Hepatocyte (in vitro differentiated cells): ENCODE data around the gene ANKHD1. TPM values are rescaled to one million over a fixed set of nuclear protein-coding genes. Genes with fewer than 3 reads are reported as not detected.

Experiments
- DNase-seq: peaks from one replicate; pipeline ENCODE4 v3.0.0-alpha.2; 2016; ENCODE audit warnings: low spot score
- H2AFZ ChIP-seq: fragments of 200-600 bp; sonication (generic); 2 replicates; pipeline ENCODE4 v1.6.0; 2016; ENCODE audit warnings: antibody characterized with exemption, mild to moderate bottlenecking
- H3K27ac ChIP-seq: fragments of 200-600 bp; sonication (generic); 2 replicates; pipeline ENCODE4 v1.5.1; 2016; ENCODE audit warnings: mild to moderate bottlenecking
- H3K27me3 ChIP-seq: fragments of 200-600 bp; sonication (generic); 2 replicates; pipeline ENCODE4 v1.6.1; 2016
- H3K36me3 ChIP-seq: fragments of 200-600 bp; sonication (generic); replicated peaks from 2 replicates; pipeline ENCODE4 v1.5.1; 2016; ENCODE audit warnings: low read depth; ENCODE audit not compliant: insufficient read depth
- H3K4me1 ChIP-seq: fragments of 200-600 bp; sonication (generic); 2 replicates; pipeline ENCODE4 v1.5.1; 2016; ENCODE audit warnings: mild to moderate bottlenecking, moderate library complexity; ENCODE audit not compliant: insufficient read depth
- H3K4me2 ChIP-seq: fragments of 200-600 bp; sonication (generic); 2 replicates; pipeline ENCODE4 v1.6.0; 2016
- H3K4me3 ChIP-seq: fragments of 200-600 bp; sonication (generic); 2 replicates; pipeline ENCODE4 v1.5.1; 2016; ENCODE audit warnings: mild to moderate bottlenecking
- H3K79me2 ChIP-seq: fragments of 200-600 bp; sonication (generic); 2 replicates; pipeline ENCODE4 v1.6.0; 2017; ENCODE audit warnings: mild to moderate bottlenecking
- H3K9me2 ChIP-seq: fragments of 200-600 bp; sonication (generic); replicated peaks from 2 replicates; pipeline ENCODE4 v1.6.0; 2017; ENCODE audit warnings: mild to moderate bottlenecking; ENCODE audit not compliant: insufficient read depth
- H3K9me3 ChIP-seq: fragments of 200-600 bp; sonication (generic); 2 replicates; pipeline ENCODE4 v1.5.1; 2016; ENCODE audit warnings: low read depth, mild to moderate bottlenecking
- H4K20me1 ChIP-seq: fragments of 200-600 bp; sonication (generic); 2 replicates; pipeline ENCODE4 v1.6.0; 2016; ENCODE audit warnings: mild to moderate bottlenecking; ENCODE audit not compliant: insufficient read depth, poor library complexity, severe bottlenecking
- EZH2 ChIP-seq: fragments of 200-600 bp; sonication (generic); IDR thresholded peaks from 2 replicates; pipeline ENCODE4 v1.6.1; 2016; ENCODE audit warnings: antibody characterized with exemption, mild to moderate bottlenecking, borderline replicate concordance
- EZH2phosphoT487 ChIP-seq: fragments of 200-600 bp; sonication (generic); IDR thresholded peaks from one replicate; pipeline ENCODE4 v1.6.1; 2018; ENCODE audit warnings: antibody characterized with exemption, mild to moderate bottlenecking, low read depth, moderate library complexity; ENCODE audit not compliant: unreplicated experiment, severe bottlenecking
- WGBS: methylation state at CpG from one replicate; pipeline ENCODE4 v1.1.6; 2016; ENCODE audit warnings: low lambda C conversion rate; ENCODE audit errors: missing lambda C conversion rate; 5-methylcytosine and 5-hydroxymethylcytosine counted together
- polyA plus RNA-seq: library from polyadenylated mRNA; unstranded; fragments of >200 nt; fragmentation: Nextera tagmentation; extraction: Ambion mirVana; gene quantifications from 2 replicates; pipeline ENCODE4 v1.2.1, GENCODE V29; 2016
- total RNA-seq: library from RNA; depleted of rRNA; stranded (reverse); fragments of >200 nt; gene quantifications from 2 replicates; pipeline ENCODE4 v1.2.3, GENCODE V29; 2014
- TF ChIP-seq, protein P1 (sequence below): fragments of 200-600 bp; sonication (generic); IDR thresholded peaks from 2 replicates; pipeline ENCODE4 v1.5.1; 2016; ENCODE audit warnings: antibody characterized with exemption, mild to moderate bottlenecking; ENCODE audit not compliant: poor library complexity

ANKHD1 gene
- total and polyA plus RNA-seq, 2 experiments from 2014 or later = 53.6 to 70.7 TPM

DNA sequence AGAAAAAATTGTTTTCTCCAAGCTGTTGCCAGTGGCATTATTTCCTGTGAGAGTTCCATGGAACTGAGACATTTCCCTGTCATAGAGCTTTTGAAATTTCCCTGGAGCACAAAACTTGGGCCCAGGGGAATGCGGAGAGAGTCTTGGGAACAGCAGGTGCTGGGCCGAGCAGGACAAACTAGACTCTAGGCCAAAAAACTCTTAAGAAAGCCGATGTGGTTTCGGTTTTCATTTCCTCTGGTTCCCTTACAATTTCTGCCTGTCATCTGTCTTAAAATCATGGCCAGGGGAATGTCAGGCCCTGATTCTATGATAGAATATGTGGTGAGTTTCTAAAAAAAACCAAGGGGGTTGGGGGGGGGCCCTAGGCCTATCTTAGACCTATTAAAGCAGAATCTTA lies 167.6 kb downstream of the ANKHD1 start:
- TF ChIP-seq EZH2phosphoT487 = no peak
- H3K4me2 ChIP-seq = no peak overlapping the region
- H4K20me1 ChIP-seq = no peaks in the 10 kb centered on the region
- no peaks in the 10 kb centered on the region for H3K9me3 ChIP-seq
- no peak overlapping the region for H3K4me3 ChIP-seq
- no peaks in the 10 kb centered on the region for H3K36me3 ChIP-seq
- no peak for DNase-seq
- no peaks in the 10 kb centered on the region for H3K9me2 ChIP-seq
- no peaks in the 10 kb centered on the region for H3K27me3 ChIP-seq
- no peak overlapping the region for H2AFZ ChIP-seq
- no peak overlapping the region for H3K27ac ChIP-seq
- H3K79me2 ChIP-seq = peaks cover 20% of the 10 kb centered on the region
- H3K4me1 ChIP-seq = peaks cover 9% of the 10 kb centered on the region
- WGBS = 89% methylated on average over 4 of the region's 4 CpGs

DNA sequence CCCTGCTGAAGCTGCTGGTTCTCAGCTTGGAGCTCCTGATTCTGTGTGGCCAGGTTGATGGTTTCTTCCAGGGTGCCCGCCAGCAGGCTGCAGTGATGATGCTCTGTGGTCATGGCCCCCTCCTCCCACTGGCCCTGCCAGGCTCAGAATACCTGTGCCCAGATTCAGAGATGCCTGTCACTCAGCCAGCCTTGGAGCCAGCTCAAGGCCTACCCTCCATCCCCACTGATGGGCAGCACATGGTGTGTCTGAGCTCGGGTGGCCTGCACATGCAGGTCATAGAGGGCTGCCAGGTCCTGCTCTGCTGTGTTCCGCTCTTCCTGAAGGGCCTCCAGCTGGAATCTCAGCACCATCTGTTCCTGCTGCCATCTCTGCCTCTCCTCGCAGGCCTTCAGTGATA lies 168.4 kb downstream of the ANKHD1 start:
- H2AFZ ChIP-seq = no peak overlapping the region
- H3K36me3 ChIP-seq = no peaks in the 10 kb centered on the region
- H3K27ac ChIP-seq = no peak overlapping the region
- H3K79me2 ChIP-seq = peaks cover 19% of the 10 kb centered on the region
- H4K20me1 ChIP-seq = no peaks in the 10 kb centered on the region
- H3K9me2 ChIP-seq = no peaks in the 10 kb centered on the region
- TF ChIP-seq, protein P1, sequence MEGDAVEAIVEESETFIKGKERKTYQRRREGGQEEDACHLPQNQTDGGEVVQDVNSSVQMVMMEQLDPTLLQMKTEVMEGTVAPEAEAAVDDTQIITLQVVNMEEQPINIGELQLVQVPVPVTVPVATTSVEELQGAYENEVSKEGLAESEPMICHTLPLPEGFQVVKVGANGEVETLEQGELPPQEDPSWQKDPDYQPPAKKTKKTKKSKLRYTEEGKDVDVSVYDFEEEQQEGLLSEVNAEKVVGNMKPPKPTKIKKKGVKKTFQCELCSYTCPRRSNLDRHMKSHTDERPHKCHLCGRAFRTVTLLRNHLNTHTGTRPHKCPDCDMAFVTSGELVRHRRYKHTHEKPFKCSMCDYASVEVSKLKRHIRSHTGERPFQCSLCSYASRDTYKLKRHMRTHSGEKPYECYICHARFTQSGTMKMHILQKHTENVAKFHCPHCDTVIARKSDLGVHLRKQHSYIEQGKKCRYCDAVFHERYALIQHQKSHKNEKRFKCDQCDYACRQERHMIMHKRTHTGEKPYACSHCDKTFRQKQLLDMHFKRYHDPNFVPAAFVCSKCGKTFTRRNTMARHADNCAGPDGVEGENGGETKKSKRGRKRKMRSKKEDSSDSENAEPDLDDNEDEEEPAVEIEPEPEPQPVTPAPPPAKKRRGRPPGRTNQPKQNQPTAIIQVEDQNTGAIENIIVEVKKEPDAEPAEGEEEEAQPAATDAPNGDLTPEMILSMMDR = no peak
- no peak overlapping the region for H3K4me2 ChIP-seq
- WGBS = 96% methylated on average over 4 of the region's 4 CpGs
- H3K4me1 ChIP-seq = peaks cover 9% of the 10 kb centered on the region
- H3K9me3 ChIP-seq = no peaks in the 10 kb centered on the region
- DNase-seq = no peak
- no peak overlapping the region for H3K4me3 ChIP-seq
- H3K27me3 ChIP-seq = no peaks in the 10 kb centered on the region

DNA sequence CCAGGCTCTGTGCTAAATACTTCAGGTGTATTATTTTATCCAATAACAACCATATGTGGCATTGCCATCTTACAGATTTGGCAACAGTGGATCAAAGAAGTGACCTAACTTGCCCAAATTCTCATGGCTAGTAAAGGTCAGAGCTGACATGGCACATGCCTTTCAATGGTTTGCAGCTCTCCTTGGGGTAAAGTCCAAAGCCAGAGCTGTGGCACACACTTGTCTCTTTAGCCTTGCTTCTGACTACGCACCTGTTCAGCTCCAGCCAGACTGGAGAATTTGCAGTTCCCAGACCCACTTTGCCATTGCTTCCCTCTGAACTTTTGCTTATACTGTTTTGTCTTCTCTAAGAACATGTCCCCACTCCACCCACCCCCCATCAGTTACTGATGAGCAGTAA lies 168.9 kb downstream of the ANKHD1 start:
- Histone ChIP-seq H3K27ac (no peak overlapping the region), H3K4me2 (no peak overlapping the region), H3K4me3 (no peak overlapping the region), H2AFZ (no peak overlapping the region), H3K27me3 (no peaks in the 10 kb centered on the region), H3K4me1 (peaks cover 6% of the 10 kb centered on the region), H4K20me1 (no peaks in the 10 kb centered on the region), H3K36me3 (no peaks in the 10 kb centered on the region), H3K79me2 (peaks cover 15% of the 10 kb centered on the region), H3K9me2 (no peaks in the 10 kb centered on the region), H3K9me3 (no peaks in the 10 kb centered on the region)
- DNase-seq = no peak
- TF ChIP-seq, protein P1 = no peak
- TF ChIP-seq EZH2phosphoT487 (no peak), EZH2 (no peak)
- WGBS = 90% methylated on average over 1 of the region's 1 CpG

DNA sequence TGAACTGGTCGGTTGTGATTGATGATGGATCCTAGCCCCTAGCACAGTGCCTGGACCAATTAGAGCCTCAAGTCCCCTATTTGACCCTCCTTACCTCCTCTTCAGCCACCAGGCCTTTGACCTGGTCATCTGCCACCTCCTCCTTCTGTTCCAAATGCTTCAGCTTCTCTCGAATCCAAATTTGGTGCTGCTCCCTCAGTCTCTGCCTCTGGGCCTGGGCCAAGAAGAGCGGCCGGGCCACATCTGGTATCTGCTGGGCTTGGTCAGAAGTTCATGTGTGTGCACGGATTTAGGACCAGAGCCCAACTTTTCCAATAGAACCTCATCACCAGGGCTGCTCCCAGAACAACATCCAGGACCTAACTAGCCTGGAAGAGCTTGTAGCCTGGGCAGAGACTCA lies 169.5 kb downstream of the ANKHD1 start:
- Histone ChIP-seq H3K4me2 (no peak overlapping the region), H3K9me3 (no peaks in the 10 kb centered on the region), H3K4me1 (no peaks in the 10 kb centered on the region), H3K4me3 (no peak overlapping the region), H2AFZ (no peak overlapping the region), H3K36me3 (no peaks in the 10 kb centered on the region), H3K79me2 (peaks cover 9% of the 10 kb centered on the region), H3K27me3 (no peaks in the 10 kb centered on the region), H3K9me2 (no peaks in the 10 kb centered on the region), H4K20me1 (no peaks in the 10 kb centered on the region), H3K27ac (no peak overlapping the region)
- 91% methylated on average over 5 of the region's 5 CpGs for WGBS
- DNase-seq = no peak
- TF ChIP-seq EZH2 (no peak), EZH2phosphoT487 (no peak)
- TF ChIP-seq, protein P1 = no peak
